Measurements from ENCODE around the gene ACOX2.

The ACOX2 gene
- 7.5 to 30.4 (median 18.4) reads per million in 18 experiments for total RNA-seq

DNA sequence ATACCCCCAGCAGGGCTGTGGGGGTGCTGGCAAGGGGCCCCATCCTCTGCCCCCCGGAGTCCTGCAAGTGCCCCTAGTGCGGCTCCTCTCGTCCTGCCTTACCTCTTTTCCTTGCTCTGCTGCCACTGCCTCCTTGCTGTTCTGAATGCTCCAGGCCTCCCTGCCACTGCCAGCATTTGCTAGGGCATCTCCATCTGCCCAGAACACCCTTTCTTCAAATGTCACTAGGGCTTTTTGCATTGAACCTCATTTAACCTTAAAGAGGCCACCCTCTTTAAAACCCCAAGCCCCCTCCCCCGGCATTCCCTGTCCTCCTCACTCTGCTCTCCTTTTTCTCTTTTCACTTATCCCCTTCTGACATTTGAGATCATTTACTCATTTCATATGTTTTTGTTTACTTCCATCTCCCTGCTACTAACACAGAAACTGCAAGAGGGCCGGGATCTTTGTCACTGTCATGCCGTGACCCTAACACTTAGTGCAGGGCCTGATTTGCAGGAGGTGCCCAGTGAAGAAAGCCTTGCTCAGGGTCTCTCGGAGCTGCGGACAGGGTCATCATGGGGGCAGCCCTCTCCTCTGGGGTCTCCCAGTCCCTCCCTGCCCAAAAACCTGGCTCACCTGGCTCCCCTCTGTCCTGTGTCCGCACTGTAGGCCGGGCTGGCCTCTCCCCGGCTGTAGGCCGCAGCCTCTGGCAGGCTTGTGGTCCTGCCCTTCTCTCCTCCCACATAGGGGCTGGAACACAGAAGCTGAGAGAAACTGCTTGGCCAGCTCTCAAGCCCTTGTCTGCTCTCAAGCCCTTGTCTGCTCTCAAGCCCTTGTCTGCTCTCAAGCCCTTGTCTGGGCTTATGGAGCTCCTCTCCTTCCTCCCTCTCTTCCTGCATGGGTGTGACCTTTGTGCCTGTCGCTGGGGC, at the start of gene ACOX2:
Gene ACOX2, minus strand, starts transcription at position 690 of the 911 bp plus-strand sequence. CDS start 2,084 bp downstream, outside the sequence.
- DNase-seq = no peak

DNA sequence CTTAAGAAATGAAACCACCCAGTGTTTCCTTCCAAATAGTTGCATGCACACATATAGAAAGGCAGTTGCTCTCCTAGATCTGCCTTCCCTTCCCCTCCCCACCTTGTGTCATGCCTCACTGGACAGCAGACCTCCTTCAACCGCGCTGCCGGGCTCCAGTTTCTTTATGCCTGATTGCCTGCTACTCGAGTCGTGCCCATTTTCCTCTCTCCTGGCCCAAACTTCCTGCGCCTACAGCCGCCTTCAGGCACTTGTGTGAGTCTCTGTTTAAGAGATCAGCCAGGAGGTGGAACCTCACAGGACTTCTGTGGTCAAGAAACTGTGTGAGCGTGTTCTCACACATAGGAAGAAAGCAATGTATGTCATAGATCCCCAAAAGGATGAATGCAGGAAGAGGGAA, 49.0 kb upstream of the ACOX2 start:
- DNase-seq = no peak

DNA sequence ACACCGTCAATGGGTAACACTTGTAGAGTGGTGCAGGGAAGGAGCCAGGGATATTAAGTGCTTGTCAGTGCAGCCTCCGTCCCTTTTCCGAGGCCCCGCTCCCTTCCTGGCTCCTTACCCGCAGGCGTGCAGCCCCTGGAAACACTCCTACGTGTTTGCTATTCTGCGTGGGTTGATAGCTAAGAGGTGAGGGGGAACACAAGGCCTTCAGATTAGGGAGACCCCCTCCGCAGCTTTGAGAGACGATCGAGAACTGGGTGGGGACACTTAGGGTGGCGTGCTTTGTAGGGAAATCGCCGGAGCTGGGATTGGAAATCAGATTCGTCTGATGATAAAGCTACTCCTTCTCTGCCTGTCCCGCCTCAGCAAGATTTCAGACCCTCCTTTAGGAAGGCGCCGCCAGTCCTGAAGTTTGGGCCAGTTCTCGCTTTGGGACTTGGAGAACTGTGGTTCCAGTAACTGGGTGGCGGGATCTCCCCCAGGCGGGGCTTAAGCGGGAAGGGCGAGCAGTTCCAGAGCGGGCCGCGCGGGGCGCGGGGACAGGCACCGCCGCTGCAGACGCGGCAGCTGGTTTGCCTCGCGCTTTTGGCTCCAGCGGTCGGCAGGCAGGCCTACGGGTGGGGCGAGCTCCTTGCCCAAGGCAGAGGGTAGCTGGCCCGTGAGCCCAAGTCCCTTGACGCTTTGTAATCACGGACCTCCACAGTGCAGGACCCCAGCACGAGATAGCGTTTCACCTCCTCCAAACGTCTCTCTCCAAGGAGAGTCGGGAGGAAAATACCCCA, 48.2 kb upstream of the ACOX2 start:
- DNase-seq = peak; percentile 60 to 62

DNA sequence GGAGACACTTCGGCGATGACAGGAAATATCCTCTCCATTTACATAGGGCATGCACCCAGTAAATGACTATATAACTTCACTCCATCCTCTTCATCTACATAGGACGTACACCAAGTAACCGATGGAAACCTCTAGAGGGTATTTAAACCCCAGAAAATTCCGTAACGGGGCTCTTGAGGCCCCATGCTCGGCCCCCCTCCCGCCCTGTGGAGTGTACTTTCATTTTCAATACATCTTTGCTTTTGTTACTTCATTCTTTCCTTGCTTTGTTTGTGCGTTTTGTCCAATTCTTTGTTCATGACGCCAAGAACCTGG, 47.7 kb upstream of the ACOX2 start:
- DNase-seq = no peak

DNA sequence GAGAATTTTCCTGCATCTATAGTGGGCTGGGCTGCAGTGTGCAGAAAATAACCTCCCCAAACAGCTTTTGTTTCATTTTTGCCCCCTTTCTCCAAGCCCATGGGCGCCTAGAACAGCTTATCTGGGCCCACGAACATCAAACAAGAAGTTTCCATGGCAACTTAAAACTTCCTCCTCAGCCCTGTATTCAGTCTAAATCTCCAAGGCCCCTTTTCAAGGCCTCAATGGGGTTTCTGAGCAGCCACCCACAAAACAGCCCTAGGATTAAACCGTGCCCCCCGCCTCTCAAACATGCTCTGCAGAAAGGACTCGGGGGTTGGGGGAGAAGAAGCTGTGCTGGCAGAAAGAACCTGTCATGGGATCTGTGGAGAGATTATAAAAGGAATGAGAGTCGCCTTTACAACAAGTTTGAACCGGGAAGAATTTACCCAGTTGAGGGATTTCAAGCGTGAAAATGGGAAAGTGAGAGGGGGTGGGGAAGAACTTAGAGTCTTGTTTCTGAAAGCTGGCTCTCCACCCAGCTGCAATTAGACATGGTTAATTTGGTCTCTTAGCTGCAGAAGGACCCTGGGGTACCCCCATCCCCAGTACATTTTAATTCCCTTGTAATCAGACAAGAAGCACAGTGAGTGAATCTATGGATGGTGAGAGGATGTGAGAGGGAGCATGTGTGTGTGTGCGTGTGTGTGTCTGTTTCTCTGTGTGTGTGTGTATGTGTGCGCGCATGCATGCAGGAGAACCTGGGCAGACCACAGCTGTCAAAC, 44.5 kb upstream of the ACOX2 start:
- DNase-seq = no peak

GRCh38 chr3:58580826-58581327, 43.9 kb upstream of the ACOX2 start:
- DNase-seq = no peak

- DNase-seq = no peak
Observed at GRCh38 chr3:58578873-58579272, 41.9 kb upstream of the ACOX2 start.

- no peak for DNase-seq
Observed at GRCh38 chr3:58577269-58577821, 40.4 kb upstream of the ACOX2 start, which contains the start of gene FAM107A. Gene FAM107A (minus strand): TSS chr3:58577391. CDS start chr3:58569860, 7,531 bp downstream.

- no peak for DNase-seq
Observed at GRCh38 chr3:58576716-58577115, 39.7 kb upstream of the ACOX2 start.

GRCh38 chr3:58575971-58576652, 39.1 kb upstream of the ACOX2 start:
- DNase-seq = no peak

DNA sequence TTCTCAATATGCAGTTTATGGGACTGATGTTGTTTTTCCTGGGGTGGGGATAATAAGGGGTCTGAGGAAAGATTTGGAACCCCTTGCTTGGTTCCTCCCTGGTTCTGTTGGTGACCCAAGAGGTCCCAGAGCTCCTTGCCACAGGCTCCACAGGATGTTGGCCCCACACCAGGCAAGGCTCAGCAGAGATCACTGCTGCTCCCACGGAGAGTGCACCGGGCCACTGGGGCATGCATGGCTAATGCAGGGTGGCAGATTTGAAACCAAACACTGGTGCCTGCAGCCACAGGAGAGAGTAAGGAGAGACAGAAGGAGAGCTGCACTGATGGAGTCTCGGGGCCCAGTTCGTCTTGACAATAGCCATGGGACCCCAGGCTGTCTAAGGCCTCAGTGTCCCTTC, 37.7 kb upstream of the ACOX2 start:
- no peak for DNase-seq

- DNase-seq = no peak
Observed at GRCh38 chr3:58574106-58574505, 37.1 kb upstream of the ACOX2 start.

DNA sequence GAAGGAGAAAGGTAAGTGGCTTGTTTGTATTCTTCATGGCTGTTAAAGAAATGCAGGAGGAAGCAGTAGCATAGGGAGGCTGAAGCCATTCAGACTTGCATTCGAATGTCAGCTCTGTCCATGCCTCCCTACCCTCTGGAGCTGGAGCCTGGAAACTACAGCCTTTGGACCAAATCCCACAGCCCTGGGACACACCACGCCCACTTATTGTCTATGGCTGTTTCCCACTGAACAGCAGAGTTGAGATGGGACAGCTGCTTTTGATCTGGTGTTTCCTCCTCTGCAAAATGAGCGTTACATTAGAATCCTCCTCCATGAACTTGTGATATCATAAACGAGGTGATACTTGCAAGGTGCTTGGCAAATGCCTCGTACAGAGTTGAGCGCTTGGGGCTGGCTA, 36.6 kb upstream of the ACOX2 start:
- DNase-seq = no peak

DNA sequence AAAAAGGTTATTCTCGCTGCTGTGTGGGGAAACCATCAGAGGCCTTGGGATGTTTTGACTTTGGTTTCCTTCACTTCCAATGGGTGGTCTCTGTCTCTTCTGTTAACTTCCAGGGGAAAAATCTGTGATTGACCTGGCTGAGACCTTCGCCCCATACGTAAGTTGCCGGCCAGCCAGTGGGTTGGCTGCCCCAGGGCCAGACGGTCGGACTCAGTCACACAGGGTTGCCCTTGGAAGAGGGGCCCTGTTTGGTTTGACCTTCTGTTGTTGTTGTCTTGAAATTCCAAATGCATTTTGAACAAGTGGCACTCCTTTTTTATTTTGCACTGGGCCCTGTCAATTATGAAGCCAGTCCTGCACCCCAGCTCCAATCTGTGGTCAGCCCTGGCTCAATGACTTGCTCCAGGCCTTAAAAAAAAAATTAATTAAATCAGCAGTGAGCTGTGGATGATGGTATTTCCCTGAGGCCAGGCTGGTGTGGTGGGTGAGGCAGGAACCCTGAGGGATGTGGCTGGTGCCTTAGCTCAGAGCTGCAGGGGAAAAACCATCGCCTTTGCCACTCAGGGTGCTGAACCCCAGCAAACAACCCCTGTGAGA, 35.7 kb upstream of the ACOX2 start:
- DNase-seq = no peak

GRCh38 chr3:58572013-58572633, 35.1 kb upstream of the ACOX2 start:
- no peak for DNase-seq

GRCh38 chr3:58570851-58571250, 33.9 kb upstream of the ACOX2 start:
- no peak for DNase-seq

- DNase-seq = no peak
Observed at GRCh38 chr3:58569287-58570001, 32.5 kb upstream of the ACOX2 start.

DNA sequence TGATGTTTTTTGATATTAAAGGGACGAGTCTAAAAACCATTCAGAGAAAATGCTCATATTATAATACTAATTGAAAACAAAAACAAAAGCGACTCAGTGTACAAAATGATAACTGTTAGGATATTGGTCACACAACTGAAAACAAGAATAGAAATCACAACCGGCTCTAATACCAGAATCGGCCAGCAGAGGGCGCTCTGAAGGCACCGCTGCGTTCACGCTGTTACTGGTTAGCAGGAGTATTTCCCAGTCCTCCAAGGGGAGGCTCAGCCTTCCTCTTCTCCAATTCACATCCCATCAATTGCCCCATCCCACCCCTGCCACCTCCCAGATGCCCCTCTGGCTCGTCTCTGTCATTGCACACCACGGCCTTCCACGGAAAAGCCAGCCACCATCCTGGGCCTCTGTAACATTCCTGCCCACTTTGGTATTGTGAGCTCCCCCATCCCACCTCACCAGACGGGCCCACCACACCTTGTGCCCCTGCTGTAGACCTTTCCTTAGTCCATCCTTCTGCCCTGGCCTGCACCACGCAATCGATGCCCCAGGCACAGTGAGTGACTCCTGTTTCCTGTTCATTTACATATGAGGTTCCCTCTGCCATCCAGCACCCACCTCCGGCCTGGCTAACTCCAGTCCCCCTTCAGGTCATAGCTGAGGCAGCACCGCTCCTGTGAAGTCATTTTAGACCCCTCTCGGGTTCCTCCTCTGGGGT, 31.7 kb upstream of the ACOX2 start:
- peak; percentile 69 to 84 for DNase-seq

GRCh38 chr3:58567251-58567515, 30.2 kb upstream of the ACOX2 start:
- DNase-seq = no peak
